GM10847 (cell line): ENCODE results near the gene PDGFD.

ENCODE experiments used
- POLR2A ChIP-seq: IDR thresholded peaks from 2 replicates; pipeline ENCODE4 v1.6.1; 2011; ENCODE audit not compliant: insufficient read length; ENCODE audit errors: extremely low read depth

The PDGFD gene

GRCh38 chr11:104164028-104164520 is at the start of gene PDGFD:
TSS of gene PDGFD (minus strand) at chr11:104164147.
- no peak for TF ChIP-seq POLR2A

GRCh38 chr11:104206936-104207335 is 43.0 kb upstream of the PDGFD start:
- no peak for TF ChIP-seq POLR2A

- TF ChIP-seq POLR2A, result no peak
Measured at GRCh38 chr11:104205838-104206237, 41.9 kb upstream of the PDGFD start.

DNA sequence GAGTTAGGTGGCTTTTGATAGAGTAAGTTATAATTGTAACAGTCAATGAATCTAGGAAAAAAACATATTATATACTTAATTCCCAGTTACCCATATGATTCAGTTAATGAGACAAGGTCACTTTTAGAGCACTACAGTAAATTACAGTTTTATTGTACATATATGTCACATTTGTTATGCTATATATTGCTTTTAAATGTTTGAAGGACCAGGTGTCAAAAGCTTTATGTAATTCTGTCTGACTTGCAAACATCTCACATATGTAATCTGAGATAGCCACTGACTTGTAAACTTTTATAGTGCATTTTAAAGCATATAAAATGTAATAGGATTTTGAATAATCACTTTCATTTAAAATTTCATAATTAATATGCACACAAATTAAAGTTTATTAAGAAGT is 36.7 kb upstream of the PDGFD start:
- TF ChIP-seq POLR2A, result no peak

DNA sequence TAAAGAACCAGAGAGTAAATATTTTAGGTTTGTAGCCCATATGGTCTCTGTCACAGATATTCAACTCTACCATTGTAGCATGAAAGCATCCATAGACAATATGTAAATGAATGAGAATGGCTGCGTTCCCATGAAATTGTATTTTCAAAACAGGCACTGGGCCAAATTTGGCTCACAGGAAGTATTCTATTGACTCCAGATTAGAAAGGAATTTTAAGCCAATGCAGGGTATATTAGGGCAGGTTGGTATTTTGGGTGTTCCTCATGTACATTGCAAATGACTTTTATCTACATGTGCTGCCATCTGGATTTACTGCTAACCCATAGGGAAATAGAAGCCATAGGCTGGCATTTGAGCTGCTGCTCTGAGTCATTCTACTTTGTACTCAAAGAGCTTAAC is 35.1 kb upstream of the PDGFD start:
- TF ChIP-seq POLR2A, result no peak

- TF ChIP-seq POLR2A, result no peak
Measured at GRCh38 chr11:104198576-104198975, 34.6 kb upstream of the PDGFD start.

- no peak for TF ChIP-seq POLR2A
Measured at GRCh38 chr11:104191124-104191523, 27.2 kb upstream of the PDGFD start.

GRCh38 chr11:104183593-104183992 is 19.6 kb upstream of the PDGFD start:
- no peak for TF ChIP-seq POLR2A

DNA sequence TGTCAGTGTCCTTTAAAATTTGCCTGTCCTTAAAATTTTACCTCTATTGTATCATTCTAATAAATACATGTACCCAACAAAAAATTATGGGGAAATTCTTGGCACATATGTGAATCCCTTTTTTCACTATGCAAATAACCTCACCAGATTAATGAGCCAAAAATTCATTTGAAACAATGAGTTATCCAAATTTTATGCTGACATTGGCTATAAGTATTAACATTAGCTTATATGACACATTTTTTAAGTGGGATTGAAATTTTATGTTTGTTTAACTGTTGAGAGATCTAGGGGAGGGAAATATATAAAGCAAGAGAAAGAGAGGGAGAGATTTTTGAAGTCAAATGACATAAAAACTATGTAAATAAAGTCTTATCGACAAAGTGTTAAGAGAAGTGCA is 11.8 kb upstream of the PDGFD start:
- TF ChIP-seq POLR2A, result no peak

- no peak for TF ChIP-seq POLR2A
Measured at GRCh38 chr11:104169091-104169490, 5.1 kb upstream of the PDGFD start.

DNA sequence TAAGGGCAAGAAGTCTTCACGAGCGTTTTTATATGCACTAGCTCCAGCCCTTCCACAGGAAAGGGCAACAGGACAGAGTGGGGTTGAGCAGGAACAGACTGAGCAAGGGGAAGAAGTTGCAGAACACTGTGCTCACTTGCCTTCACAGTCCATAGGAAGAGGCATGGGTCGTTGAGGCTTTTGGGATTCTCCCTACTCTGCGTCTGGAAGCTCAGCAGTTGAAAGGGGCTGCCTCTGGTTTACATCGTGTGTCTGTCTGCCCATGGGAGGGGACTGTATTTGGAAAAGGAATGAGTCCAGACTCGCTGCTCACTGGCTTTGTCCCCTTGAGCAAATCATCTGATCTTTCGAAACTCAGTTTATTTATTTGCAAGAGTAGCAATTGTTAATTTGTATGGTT is 1.1 kb upstream of the PDGFD start:
- TF ChIP-seq POLR2A, result no peak

GRCh38 chr11:104163100-104164027 is 583 bp downstream of the PDGFD start:
- no peak for TF ChIP-seq POLR2A

DNA sequence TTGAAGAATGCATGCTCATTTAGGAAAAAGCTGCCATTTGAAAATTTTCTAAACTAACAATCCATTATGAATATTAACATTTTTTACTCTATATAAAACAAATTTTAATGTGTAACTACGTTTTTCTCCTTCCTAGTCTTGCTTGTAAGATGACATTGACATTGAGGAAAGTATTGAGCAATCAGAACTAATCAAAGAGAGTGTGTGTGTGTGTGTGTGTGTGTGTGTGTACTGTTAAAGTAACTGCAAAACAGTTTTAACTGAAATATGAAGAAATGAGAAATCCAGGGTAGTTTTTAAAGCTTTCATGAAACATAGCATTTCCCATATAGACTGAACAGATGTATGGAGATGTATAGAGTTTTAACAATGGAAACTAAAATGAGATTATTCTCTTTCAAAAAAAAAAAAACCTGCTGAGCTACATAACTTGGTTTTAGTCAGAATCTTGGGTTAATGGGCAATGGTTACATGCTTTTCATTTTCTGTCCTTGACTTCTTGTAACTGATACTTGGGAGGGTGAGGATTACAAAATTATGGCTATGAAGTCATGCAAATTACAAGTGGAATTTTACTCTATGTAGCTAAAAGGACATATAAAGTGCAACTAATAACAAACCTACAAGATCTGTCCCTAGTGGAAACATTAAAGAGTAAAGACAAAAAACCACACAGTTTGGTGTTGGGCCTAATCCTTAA is 2.0 kb downstream of the PDGFD start:
- TF ChIP-seq POLR2A, result no peak

GRCh38 chr11:104159356-104159755 is 4.6 kb downstream of the PDGFD start:
- TF ChIP-seq POLR2A, result no peak

DNA sequence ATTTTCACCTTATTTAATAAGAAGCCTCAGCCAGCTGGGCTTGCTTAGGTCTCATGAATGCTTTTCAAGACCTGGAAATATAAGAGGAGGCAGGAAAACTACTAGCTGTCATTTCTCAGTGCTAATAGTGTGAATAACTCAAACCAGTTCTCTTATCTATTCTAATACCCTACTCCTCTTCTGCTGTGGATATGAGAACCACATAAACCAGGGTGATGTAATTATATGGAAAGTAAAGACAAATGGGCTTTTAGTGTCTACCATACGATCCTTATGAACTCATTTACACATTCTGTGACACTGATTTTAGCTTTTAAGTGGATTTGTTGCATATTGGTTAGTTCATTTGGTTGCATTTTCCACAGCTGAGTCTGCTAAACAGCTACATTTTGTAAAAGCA is 8.6 kb downstream of the PDGFD start:
- no peak for TF ChIP-seq POLR2A

- no peak for TF ChIP-seq POLR2A
Measured at GRCh38 chr11:104154296-104154695, 9.7 kb downstream of the PDGFD start.
